KOPT-K1 (cell line): Measurements from ENCODE around the gene ATP6V0A1.
"Not testable (repeated sequence)": the region's sequence is repeated elsewhere in the genome, so short reads cannot be mapped to it uniquely, and the experiment has no call there.

Source experiments
- H3K27ac ChIP-seq: fragments of 200-600 bp; sonication (generic); 2 replicates; pipeline ENCODE4 v1.5.1; 2016; ENCODE audit warnings: antibody characterized with exemption, mild to moderate bottlenecking, low read depth, low read length; ENCODE audit not compliant: poor library complexity, severe bottlenecking
- H3K36me3 ChIP-seq: fragments of 200-600 bp; sonication (generic); 2 replicates; pipeline ENCODE4 v1.5.1; 2017; ENCODE audit warnings: antibody characterized with exemption, mild to moderate bottlenecking, low read length, moderate library complexity; ENCODE audit not compliant: insufficient read depth
- H3K9me3 ChIP-seq: fragments of 200-600 bp; sonication (generic); 2 replicates; pipeline ENCODE4 v1.5.1; 2017; ENCODE audit warnings: antibody characterized with exemption, low read length, mild to moderate bottlenecking; ENCODE audit not compliant: insufficient read depth, poor library complexity, severe bottlenecking

Gene ATP6V0A1

GRCh38 chr17:42456223-42457106, 2.2 kb upstream of the ATP6V0A1 start:
- Histone ChIP-seq H3K9me3 (no peaks in the 10 kb centered on the region), H3K27ac (no peak overlapping the region), H3K36me3 (no peaks in the 10 kb centered on the region)

GRCh38 chr17:42457107-42457792, 1.4 kb upstream of the ATP6V0A1 start:
- H3K27ac ChIP-seq, result no peak overlapping the region
- no peaks in the 10 kb centered on the region for H3K36me3 ChIP-seq
- no peaks in the 10 kb centered on the region for H3K9me3 ChIP-seq

GRCh38 chr17:42459256-42459800, 650 bp downstream of the ATP6V0A1 start:
- Histone ChIP-seq H3K9me3 (no peaks in the 10 kb centered on the region), H3K27ac (no peak overlapping the region)

GRCh38 chr17:42459801-42460281, 1.2 kb downstream of the ATP6V0A1 start:
- no peaks in the 10 kb centered on the region for H3K36me3 ChIP-seq
- no peaks in the 10 kb centered on the region for H3K9me3 ChIP-seq
- no peak overlapping the region for H3K27ac ChIP-seq

More at GRCh38 chr17:42459256-42459800, 650 bp downstream of the ATP6V0A1 start:
- H3K36me3 ChIP-seq, result no peaks in the 10 kb centered on the region

DNA sequence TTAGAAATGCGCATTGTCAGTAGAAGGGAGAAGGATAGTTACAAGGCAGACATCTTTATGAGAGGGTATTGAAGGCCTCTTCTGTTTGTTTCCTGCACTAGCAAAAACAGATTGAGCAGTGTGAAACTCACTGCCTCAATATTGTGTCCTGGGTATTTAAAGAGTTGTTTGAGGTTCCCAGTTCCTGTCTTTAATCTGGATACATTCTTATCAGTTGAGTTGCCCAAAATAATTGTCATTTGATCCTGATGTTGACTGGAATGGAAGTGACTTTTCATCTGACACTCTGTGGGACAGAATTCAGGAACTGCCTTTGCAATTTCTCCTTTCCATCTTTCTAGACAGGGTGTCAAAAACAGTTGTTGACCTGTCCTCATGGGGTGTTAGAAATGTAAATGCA, 1.7 kb downstream of the ATP6V0A1 start:
- no peaks in the 10 kb centered on the region for H3K36me3 ChIP-seq
- H3K9me3 ChIP-seq, result no peaks in the 10 kb centered on the region
- H3K27ac ChIP-seq, result no peak overlapping the region

GRCh38 chr17:42463976-42464400, 5.3 kb downstream of the ATP6V0A1 start:
- no peaks in the 10 kb centered on the region for H3K9me3 ChIP-seq
- H3K27ac ChIP-seq, result no peak overlapping the region
- no peaks in the 10 kb centered on the region for H3K36me3 ChIP-seq

- no peaks in the 10 kb centered on the region for H3K36me3 ChIP-seq
- no peaks in the 10 kb centered on the region for H3K9me3 ChIP-seq
- H3K27ac ChIP-seq, result no peak overlapping the region
These were observed 9.2 kb downstream of the ATP6V0A1 start for GRCh38 chr17:42467889-42468288.

DNA sequence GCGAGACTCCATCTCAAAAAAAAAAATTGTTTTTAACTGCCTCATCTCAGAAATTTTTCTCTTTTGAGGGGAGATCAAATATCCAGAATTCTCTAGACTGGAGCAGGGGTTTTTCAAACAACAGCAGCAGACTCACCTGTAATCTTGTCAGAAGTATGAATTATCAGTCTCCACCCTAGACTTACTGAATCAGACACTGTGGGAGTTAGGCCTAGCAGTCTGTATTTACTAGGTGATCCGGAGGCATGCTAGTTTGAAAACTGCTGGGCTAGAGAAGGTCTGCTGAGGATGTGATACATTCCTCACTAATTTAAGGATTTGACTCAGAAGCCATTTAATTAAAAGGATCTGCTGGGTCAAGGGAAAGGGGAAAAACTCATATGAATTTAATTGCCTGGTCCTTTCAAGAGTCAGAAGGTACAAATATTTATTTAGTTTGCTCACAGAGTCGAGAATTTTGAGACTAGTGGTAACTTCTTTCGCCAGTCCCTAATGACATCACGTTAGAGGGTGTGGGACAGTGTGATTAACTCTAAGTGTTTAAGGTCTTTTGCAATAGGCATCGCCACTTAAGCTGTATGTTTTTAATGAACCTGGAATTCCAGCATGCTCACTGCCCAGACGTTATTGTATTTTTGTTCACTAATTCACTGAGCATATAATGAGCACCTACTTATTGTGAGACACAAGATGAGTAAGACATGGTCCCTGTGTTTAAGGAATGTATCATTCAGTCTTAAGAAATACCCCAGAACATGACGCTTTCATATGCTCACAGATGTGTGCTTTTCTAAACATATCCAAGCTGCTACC, 14.2 kb downstream of the ATP6V0A1 start:
- Histone ChIP-seq H3K27ac (no peak overlapping the region), H3K36me3 (no peaks in the 10 kb centered on the region), H3K9me3 (no peaks in the 10 kb centered on the region)

GRCh38 chr17:42474276-42474675, 15.6 kb downstream of the ATP6V0A1 start:
- Histone ChIP-seq H3K36me3 (no peaks in the 10 kb centered on the region), H3K27ac (no peak overlapping the region), H3K9me3 (no peaks in the 10 kb centered on the region)

- H3K9me3 ChIP-seq, result no peaks in the 10 kb centered on the region
- H3K36me3 ChIP-seq, result no peaks in the 10 kb centered on the region
- no peak overlapping the region for H3K27ac ChIP-seq
These were observed 16.4 kb downstream of the ATP6V0A1 start for GRCh38 chr17:42475121-42475520.

- H3K27ac ChIP-seq, result peak overlapping the region; percentile 3
- no peaks in the 10 kb centered on the region for H3K9me3 ChIP-seq
- no peaks in the 10 kb centered on the region for H3K36me3 ChIP-seq
These were observed 17.2 kb downstream of the ATP6V0A1 start for GRCh38 chr17:42475835-42476234.

- no peaks in the 10 kb centered on the region for H3K36me3 ChIP-seq
- H3K9me3 ChIP-seq, result no peaks in the 10 kb centered on the region
- H3K27ac ChIP-seq, result no peak overlapping the region
These were observed 17.7 kb downstream of the ATP6V0A1 start for GRCh38 chr17:42476411-42476810.

GRCh38 chr17:42477173-42477572, 18.5 kb downstream of the ATP6V0A1 start:
- Histone ChIP-seq H3K27ac (no peak overlapping the region), H3K36me3 (no peaks in the 10 kb centered on the region), H3K9me3 (no peaks in the 10 kb centered on the region)

DNA sequence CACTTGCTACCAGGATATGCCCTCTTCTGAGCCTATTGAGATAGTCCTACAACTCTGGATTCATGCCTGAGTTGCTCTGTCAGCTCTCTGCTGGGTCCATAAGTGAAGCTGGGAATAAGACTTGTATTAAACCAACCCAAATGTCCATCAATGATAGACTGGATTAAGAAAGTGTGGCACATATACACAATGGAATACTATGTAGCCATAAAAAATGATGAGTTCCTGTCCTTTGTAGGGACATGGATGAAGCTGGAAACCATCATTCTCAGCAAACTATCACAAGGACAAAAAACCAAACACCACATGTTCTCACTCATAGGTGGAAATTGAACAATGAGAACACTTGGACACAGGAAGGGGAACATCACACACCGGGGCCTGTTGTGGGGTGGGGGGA, 19.1 kb downstream of the ATP6V0A1 start:
- not testable (repeated sequence) for H3K9me3 ChIP-seq, H3K27ac ChIP-seq, H3K36me3 ChIP-seq

- H3K36me3 ChIP-seq, result no peaks in the 10 kb centered on the region
- H3K9me3 ChIP-seq, result no peaks in the 10 kb centered on the region
- H3K27ac ChIP-seq, result no peak overlapping the region
These were observed 25.6 kb downstream of the ATP6V0A1 start for GRCh38 chr17:42484304-42484703.
